Measurements from ENCODE around the gene TMEM108. TPM values are rescaled to one million over a fixed set of nuclear protein-coding genes. Genes with fewer than 3 reads are reported as not detected.

TMEM108 gene
- total and polyA plus RNA-seq, 10 of the 15 experiments (the other 5 are each of a cell fraction or from before 2014, with no cell fraction given), result 0.02 to 0.58 (median 0.12) TPM; not detected in 5

DNA sequence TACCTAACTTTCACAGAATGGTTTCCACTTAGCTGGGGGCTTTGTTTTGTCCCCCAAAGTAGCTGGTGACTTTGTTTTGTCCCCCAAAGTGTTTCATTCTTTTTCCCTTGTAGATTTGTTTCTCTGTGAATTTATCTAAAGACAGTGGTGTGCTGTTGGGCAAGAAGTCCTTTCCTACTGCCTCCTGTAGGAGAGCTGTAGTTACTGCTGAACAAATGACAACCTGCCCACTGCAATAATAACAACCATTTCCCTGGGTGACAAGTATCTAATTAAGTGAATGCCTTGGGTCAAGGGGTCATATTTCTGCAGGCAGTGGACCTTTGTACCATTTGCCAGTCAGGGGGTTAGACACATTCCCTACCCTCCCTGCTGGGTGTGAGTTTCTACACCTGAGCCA lies 236.3 kb downstream of the TMEM108 start:
- SMC1A ChIA-PET (ENCODE audit: uncharacterized antibody, unreplicated experiment), result interaction anchor here (1.5 kb wide), 1 partner anchor 333 kb away, joined by 3 read pairs; no protein-coding TSS in a partner anchor
- H3K4me1 ChIP-seq (ENCODE audit: control insufficient read depth, insufficient read depth, low read length), result no peaks in the 10 kb centered on the region
- H2AFZ ChIP-seq (ENCODE audit: control insufficient read depth, low read depth, low read length), result no peak overlapping the region
- no peaks in the 10 kb centered on the region for H3K79me2 ChIP-seq (ENCODE audit: control insufficient read depth, insufficient read depth, low read length)
- FAIRE-seq (no peak), ATAC-seq (0 out of 3 replicates have a peak, but pooled peaks have one; percentile 36), DNase-seq (ENCODE audit: low read depth, low spot score) (no peak)
- H3K9ac ChIP-seq (ENCODE audit: control insufficient read depth, insufficient read depth, low read length), result no peak overlapping the region
- intact Hi-C loops (cut with micrococcal nuclease; ENCODE audit: unreplicated experiment) (no loop called here), in situ Hi-C loops (cut with MboI) (no loop called here)
- H3K27ac ChIP-seq (ENCODE audit: control insufficient read depth, insufficient read depth), result no peak overlapping the region
- CTCF ChIA-PET, result no interaction called here
- no peak overlapping the region for H3K4me3 ChIP-seq
- no peaks in the 10 kb centered on the region for H3K36me3 ChIP-seq (ENCODE audit: control insufficient read depth in 2 of 2, insufficient read depth in 2 of 2, low read length in 1 of 2)
- POLR2A ChIA-PET, result no interaction called here
- no peaks in the 10 kb centered on the region for H4K20me1 ChIP-seq (ENCODE audit: control insufficient read depth, insufficient read depth)
- no TSS peak for BruUV-seq (replicated peaks)
- no peak overlapping the region for H3K4me2 ChIP-seq (ENCODE audit: control insufficient read depth, insufficient read depth)
- peaks cover 0 to 2% of the 10 kb centered on the region in 2 experiments; a peak in 1 of 4 replicates for H3K27me3 ChIP-seq (replicated peaks in 1 of 2; ENCODE audit: control insufficient read depth in 2 of 2, insufficient read depth in 2 of 2, low read length in 1 of 2)
- no peaks in the 10 kb centered on the region for H3K9me3 ChIP-seq (replicated peaks; ENCODE audit: control insufficient read depth, insufficient read depth, low read length)
- RAD21 ChIA-PET (ENCODE audit: unreplicated experiment), result no interaction called here
- TF ChIP-seq, protein P1, sequence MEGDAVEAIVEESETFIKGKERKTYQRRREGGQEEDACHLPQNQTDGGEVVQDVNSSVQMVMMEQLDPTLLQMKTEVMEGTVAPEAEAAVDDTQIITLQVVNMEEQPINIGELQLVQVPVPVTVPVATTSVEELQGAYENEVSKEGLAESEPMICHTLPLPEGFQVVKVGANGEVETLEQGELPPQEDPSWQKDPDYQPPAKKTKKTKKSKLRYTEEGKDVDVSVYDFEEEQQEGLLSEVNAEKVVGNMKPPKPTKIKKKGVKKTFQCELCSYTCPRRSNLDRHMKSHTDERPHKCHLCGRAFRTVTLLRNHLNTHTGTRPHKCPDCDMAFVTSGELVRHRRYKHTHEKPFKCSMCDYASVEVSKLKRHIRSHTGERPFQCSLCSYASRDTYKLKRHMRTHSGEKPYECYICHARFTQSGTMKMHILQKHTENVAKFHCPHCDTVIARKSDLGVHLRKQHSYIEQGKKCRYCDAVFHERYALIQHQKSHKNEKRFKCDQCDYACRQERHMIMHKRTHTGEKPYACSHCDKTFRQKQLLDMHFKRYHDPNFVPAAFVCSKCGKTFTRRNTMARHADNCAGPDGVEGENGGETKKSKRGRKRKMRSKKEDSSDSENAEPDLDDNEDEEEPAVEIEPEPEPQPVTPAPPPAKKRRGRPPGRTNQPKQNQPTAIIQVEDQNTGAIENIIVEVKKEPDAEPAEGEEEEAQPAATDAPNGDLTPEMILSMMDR (IDR thresholded peaks at IDR 0.05 in 2 of 3, conservative IDR thresholded peaks at IDR 0.05 in 1 of 3; ENCODE audit: control insufficient read depth in 2 of 3, extremely low read depth in 1 of 3, insufficient read depth in 1 of 3, low read depth in 3 of 3, low read length in 3 of 3), result peak in 2 of 3 experiments; percentile 4 to 16; a peak in 1 of 6 replicates
- TF ChIP-seq RAD21 (IDR thresholded peaks at IDR 0.05; ENCODE audit: insufficient read depth, low read depth, low read length) (0 out of 2 replicates have a peak, but pooled peaks have one; percentile 8), TCF3 (IDR thresholded peaks at IDR 0.05; ENCODE audit: borderline replicate concordance, insufficient read depth, low read depth, low read length) (no peak)

DNA sequence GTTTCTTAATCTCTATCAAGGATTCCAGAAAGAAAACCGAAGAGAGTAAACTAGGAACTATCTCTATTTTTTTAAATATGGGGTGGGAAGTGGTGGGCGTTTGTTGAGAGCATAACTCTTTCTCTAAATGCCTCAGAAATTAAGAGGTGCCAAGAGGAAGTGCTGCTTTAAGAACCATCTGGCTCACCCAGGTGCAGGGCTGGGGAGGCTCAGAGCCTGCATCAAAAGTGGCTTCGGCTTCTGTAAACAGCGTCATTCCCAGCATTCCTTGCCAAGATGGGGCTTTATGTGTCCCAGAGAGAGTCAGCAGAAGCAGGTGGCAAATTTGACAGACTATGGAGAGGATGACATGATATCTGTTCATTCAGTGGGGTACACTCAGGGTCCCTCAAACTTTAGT lies 238.4 kb downstream of the TMEM108 start:
- Histone ChIP-seq H3K4me1 (ENCODE audit: control insufficient read depth, insufficient read depth, low read length) (no peaks in the 10 kb centered on the region), H3K4me3 (no peak overlapping the region), H3K27ac (ENCODE audit: control insufficient read depth, insufficient read depth) (no peak overlapping the region), H4K20me1 (ENCODE audit: control insufficient read depth, insufficient read depth) (no peaks in the 10 kb centered on the region), H3K9me3 (replicated peaks; ENCODE audit: control insufficient read depth, insufficient read depth, low read length) (no peaks in the 10 kb centered on the region), H2AFZ (ENCODE audit: control insufficient read depth, low read depth, low read length) (no peak overlapping the region), H3K79me2 (ENCODE audit: control insufficient read depth, insufficient read depth, low read length) (no peaks in the 10 kb centered on the region), H3K9ac (ENCODE audit: control insufficient read depth, insufficient read depth, low read length) (no peak overlapping the region), H3K4me2 (ENCODE audit: control insufficient read depth, insufficient read depth) (no peak overlapping the region), H3K36me3 (ENCODE audit: control insufficient read depth in 2 of 2, insufficient read depth in 2 of 2, low read length in 1 of 2) (no peaks in the 10 kb centered on the region), H3K27me3 (replicated peaks in 1 of 2; ENCODE audit: control insufficient read depth in 2 of 2, insufficient read depth in 2 of 2, low read length in 1 of 2) (no peaks in the 10 kb centered on the region)
- BruUV-seq (replicated peaks), result no TSS peak
- in situ Hi-C loops (cut with MboI), result no loop called here
- 14% methylated on average over 4 of the region's 4 CpGs for WGBS (ENCODE audit: insufficient coverage, insufficient replicate concordance, low lambda C conversion rate, missing lambda C conversion rate)
- no peak for DNase-seq (ENCODE audit: low read depth, low spot score)
- ChIA-PET SMC1A (ENCODE audit: uncharacterized antibody, unreplicated experiment) (no interaction called here), POLR2A (no interaction called here), RAD21 (ENCODE audit: unreplicated experiment) (no interaction called here), CTCF (no interaction called here)
- intact Hi-C loops (cut with micrococcal nuclease; ENCODE audit: unreplicated experiment), result loop anchor here (5.0 kb wide), 1 partner anchor 234 kb away; no protein-coding TSS in a partner anchor
- ATAC-seq, result peak; percentile 53
- FAIRE-seq, result no peak
- peak; percentile 41; the same call in 1 of the 2 replicates for TF ChIP-seq MTA2 (IDR thresholded peaks at IDR 0.05; ENCODE audit: low read depth)
- TF ChIP-seq, protein P2, sequence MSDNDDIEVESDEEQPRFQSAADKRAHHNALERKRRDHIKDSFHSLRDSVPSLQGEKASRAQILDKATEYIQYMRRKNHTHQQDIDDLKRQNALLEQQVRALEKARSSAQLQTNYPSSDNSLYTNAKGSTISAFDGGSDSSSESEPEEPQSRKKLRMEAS (IDR thresholded peaks at IDR 0.05; ENCODE audit: low read depth, low read length), result no peak
- TF ChIP-seq KAT2A (conservative IDR thresholded peaks at IDR 0.05; ENCODE audit: control insufficient read depth, low read depth, low read length), result no peak
- no peak for TF ChIP-seq EP300 (IDR thresholded peaks at IDR 0.05; ENCODE audit: borderline replicate concordance in 1 of 2, control insufficient read depth in 1 of 2, low read depth in 2 of 2, low read length in 2 of 2)
- TF ChIP-seq IKZF2 (IDR thresholded peaks at IDR 0.05), result no peak; a peak in 2 of 4 replicates
- peak; percentile 74; the same call in 1 of the 2 replicates for TF ChIP-seq TCF12 (IDR thresholded peaks at IDR 0.05; ENCODE audit: low read depth, low read length)
- TF ChIP-seq JUNB (IDR thresholded peaks at IDR 0.05), result no peak
- TF ChIP-seq, protein P3, sequence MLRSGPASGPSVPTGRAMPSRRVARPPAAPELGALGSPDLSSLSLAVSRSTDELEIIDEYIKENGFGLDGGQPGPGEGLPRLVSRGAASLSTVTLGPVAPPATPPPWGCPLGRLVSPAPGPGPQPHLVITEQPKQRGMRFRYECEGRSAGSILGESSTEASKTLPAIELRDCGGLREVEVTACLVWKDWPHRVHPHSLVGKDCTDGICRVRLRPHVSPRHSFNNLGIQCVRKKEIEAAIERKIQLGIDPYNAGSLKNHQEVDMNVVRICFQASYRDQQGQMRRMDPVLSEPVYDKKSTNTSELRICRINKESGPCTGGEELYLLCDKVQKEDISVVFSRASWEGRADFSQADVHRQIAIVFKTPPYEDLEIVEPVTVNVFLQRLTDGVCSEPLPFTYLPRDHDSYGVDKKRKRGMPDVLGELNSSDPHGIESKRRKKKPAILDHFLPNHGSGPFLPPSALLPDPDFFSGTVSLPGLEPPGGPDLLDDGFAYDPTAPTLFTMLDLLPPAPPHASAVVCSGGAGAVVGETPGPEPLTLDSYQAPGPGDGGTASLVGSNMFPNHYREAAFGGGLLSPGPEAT (IDR thresholded peaks at IDR 0.05; ENCODE audit: low read depth), result no peak
- no peak for TF ChIP-seq STAT3 (IDR thresholded peaks at IDR 0.05; ENCODE audit: low read depth, low read length)
- TF ChIP-seq, protein P4, sequence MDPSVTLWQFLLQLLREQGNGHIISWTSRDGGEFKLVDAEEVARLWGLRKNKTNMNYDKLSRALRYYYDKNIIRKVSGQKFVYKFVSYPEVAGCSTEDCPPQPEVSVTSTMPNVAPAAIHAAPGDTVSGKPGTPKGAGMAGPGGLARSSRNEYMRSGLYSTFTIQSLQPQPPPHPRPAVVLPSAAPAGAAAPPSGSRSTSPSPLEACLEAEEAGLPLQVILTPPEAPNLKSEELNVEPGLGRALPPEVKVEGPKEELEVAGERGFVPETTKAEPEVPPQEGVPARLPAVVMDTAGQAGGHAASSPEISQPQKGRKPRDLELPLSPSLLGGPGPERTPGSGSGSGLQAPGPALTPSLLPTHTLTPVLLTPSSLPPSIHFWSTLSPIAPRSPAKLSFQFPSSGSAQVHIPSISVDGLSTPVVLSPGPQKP (IDR thresholded peaks at IDR 0.05; ENCODE audit: low read depth, low read length), result no peak

All from GM12878 (cell line).